OCI-LY7 (cell line): Measurements from ENCODE around the gene ANKRD62. TPM values are rescaled to one million over a fixed set of nuclear protein-coding genes. Genes with fewer than 3 reads are reported as not detected.
"Not testable (repeated sequence)": the region's sequence is repeated elsewhere in the genome, so short reads cannot be mapped to it uniquely, and the experiment has no call there.

Experiments
- BruUV-seq: library from RNA; stranded (reverse); fragments of 400-500 nt; replicated peaks from 2 replicates; lab custom pipeline; 2021; lab: Mats Ljungman, UMichigan
- CTCF ChIA-PET: fragments of 300-600 bp; sonication (Branson Sonifier 250); formaldehyde crosslinking; loops from one replicate; lab custom pipeline; 2022; ENCODE audit warnings: antibody characterized with exemption; ENCODE audit not compliant: unreplicated experiment; lab: Charles Lee
- POLR2A ChIA-PET: fragments of 300-600 bp; sonication (Branson Sonifier 250); formaldehyde crosslinking; loops from one replicate; lab custom pipeline; 2022; ENCODE audit warnings: antibody characterized with exemption; lab: Charles Lee
- DNase-seq: peaks from one replicate; pipeline ENCODE4 v3.0.0-alpha.2; 2015; ENCODE audit warnings: low spot score
- H2AFZ ChIP-seq: fragments of 200-600 bp; sonication (generic), shearing (Covaris generic); 2 replicates; pipeline ENCODE4 v1.6.1; 2014; ENCODE audit warnings: mild to moderate bottlenecking, antibody characterized with exemption, low read length, moderate library complexity
- H3K27ac ChIP-seq: fragments of 200-600 bp; sonication (generic); 2 replicates; pipeline ENCODE4 v1.5.1; 2014; ENCODE audit warnings: mixed run types, low read depth, mild to moderate bottlenecking, moderate library complexity, low read length, inconsistent platforms; ENCODE audit not compliant: poor library complexity, severe bottlenecking
- H3K36me3 ChIP-seq: fragments of 200-600 bp; sonication (generic); 2 replicates; pipeline ENCODE4 v1.6.1; 2014; ENCODE audit warnings: mild to moderate bottlenecking, antibody characterized with exemption, low read length, moderate library complexity, mixed read lengths; ENCODE audit not compliant: insufficient read depth
- H3K4me1 ChIP-seq: fragments of 200-600 bp; sonication (generic); 2 replicates; pipeline ENCODE4 v1.5.1; 2014; ENCODE audit warnings: mild to moderate bottlenecking, low read length; ENCODE audit not compliant: insufficient read depth, poor library complexity, severe bottlenecking
- H3K4me2 ChIP-seq: fragments of 200-600 bp; sonication (generic); 2 replicates; pipeline ENCODE4 v1.6.1; 2014; ENCODE audit warnings: mild to moderate bottlenecking, low read length
- H3K4me3 ChIP-seq: fragments of 200-600 bp; sonication (generic); 2 replicates; pipeline ENCODE4 v1.5.1; 2014; ENCODE audit warnings: mild to moderate bottlenecking, low read depth, low read length; ENCODE audit not compliant: poor library complexity, severe bottlenecking
- H3K79me2 ChIP-seq: fragments of 200-600 bp; sonication (generic); 2 replicates; pipeline ENCODE4 v1.6.1; 2016; ENCODE audit warnings: low read depth, mild to moderate bottlenecking, low read length, moderate library complexity, mixed read lengths; ENCODE audit not compliant: insufficient read depth
- H3K9me2 ChIP-seq: fragments of 200-600 bp; sonication (generic); 2 replicates; pipeline ENCODE4 v1.6.1; 2016; ENCODE audit warnings: mild to moderate bottlenecking, low read length, mixed read lengths; ENCODE audit not compliant: insufficient read depth
- H3K9me3 ChIP-seq: fragments of 200-600 bp; sonication (generic); 2 replicates; pipeline ENCODE4 v1.6.1; 2014; ENCODE audit warnings: mild to moderate bottlenecking, mixed run types, low read length, mixed read lengths
- H4K20me1 ChIP-seq: fragments of 200-600 bp; sonication (generic); 2 replicates; pipeline ENCODE4 v1.6.1; 2014; ENCODE audit warnings: mild to moderate bottlenecking, antibody characterized with exemption, low read length, moderate library complexity, mixed read lengths; ENCODE audit not compliant: insufficient read depth
- CTCF ChIP-seq: fragments of 200-600 bp; sonication (generic); conservative IDR thresholded peaks from 2 replicates; pipeline ENCODE4 v1.5.1; 2014; ENCODE audit warnings: mild to moderate bottlenecking, antibody characterized with exemption, low read length, moderate library complexity, mixed read lengths
- EZH2phosphoT487 ChIP-seq: fragments of 200-600 bp; sonication (generic); IDR thresholded peaks from 2 replicates; pipeline ENCODE4 v1.6.1; 2018; ENCODE audit warnings: low read depth, borderline replicate concordance, mild to moderate bottlenecking, mixed run types, antibody characterized with exemption, low read length, moderate library complexity, mixed read lengths
- intact Hi-C: fragments of 100-400 bp; cut with micrococcal nuclease; formaldehyde crosslinking; loops from one replicate; pipeline ENCODE4 v1.10.0; 2022; ENCODE audit not compliant: unreplicated experiment
- total RNA-seq, 2 experiments: library from RNA; depleted of rRNA in 1 of 2; stranded (reverse); fragments of >200 nt in 1 of 2; shearing (Covaris generic) in 1 of 2; gene quantifications; 2 replicates each; pipeline ENCODE4 v1.2.3, GENCODE V29; 2014 to 2022

ANKRD62 gene
- total RNA-seq, 2 experiments from 2014 or later: 4.1 to 7.3 TPM

DNA sequence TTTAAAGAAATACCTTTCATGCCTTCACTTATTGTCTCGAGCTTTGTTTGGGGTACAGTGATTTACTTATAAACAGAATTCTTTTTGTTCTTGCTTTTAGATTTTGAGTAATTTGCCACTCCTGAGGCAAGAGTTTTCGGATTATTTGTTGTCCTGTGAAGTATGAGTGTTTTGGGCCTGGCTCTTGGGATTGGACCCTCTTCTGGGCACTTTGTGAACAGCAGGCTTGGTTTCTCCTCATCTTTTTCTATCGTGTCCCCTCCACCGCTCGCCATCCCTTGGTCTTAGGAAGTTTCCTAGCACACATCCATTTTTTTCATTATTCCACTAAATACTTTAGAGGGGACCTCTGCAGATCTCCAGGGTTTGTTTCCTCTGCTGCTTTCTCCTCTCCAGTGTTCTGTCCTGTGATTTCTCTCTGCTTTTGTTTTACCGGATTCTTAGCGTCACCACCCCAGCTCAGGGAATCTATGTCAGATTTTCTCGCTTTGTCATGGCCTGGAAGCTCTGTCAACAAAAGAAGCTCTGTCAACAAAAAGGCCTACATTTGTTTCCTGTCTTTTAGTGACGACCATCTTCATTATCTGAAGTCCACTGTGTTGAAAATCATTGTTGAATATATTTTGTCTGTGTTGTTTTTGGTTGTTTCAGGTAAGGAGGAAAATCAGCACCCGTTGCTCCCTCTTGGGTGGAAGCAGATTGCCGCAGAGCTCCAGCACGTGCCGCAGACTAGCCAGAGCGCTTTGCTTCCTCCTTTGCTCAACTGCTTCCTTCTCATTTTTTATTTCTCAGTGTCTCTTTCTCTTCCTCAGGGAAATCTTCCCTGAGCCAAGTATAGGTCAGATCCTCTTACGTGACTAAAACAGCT is 27.8 kb downstream of the ANKRD62 start:
- no peak overlapping the region for H3K4me2 ChIP-seq
- no peaks in the 10 kb centered on the region for H3K79me2 ChIP-seq
- ChIA-PET CTCF (no interaction called here), POLR2A (no interaction called here)
- no peaks in the 10 kb centered on the region for H3K9me3 ChIP-seq
- no peak overlapping the region for H2AFZ ChIP-seq
- no peaks in the 10 kb centered on the region for H4K20me1 ChIP-seq
- no peaks in the 10 kb centered on the region for H3K4me1 ChIP-seq
- H3K27ac ChIP-seq: no peak overlapping the region
- H3K4me3 ChIP-seq: no peak overlapping the region
- BruUV-seq: no TSS peak
- TF ChIP-seq CTCF: peak; percentile 43
- no peak for TF ChIP-seq EZH2phosphoT487
- intact Hi-C loops: no loop called here
- H3K36me3 ChIP-seq: no peaks in the 10 kb centered on the region
- H3K9me2 ChIP-seq: no peaks in the 10 kb centered on the region
- DNase-seq: no peak

DNA sequence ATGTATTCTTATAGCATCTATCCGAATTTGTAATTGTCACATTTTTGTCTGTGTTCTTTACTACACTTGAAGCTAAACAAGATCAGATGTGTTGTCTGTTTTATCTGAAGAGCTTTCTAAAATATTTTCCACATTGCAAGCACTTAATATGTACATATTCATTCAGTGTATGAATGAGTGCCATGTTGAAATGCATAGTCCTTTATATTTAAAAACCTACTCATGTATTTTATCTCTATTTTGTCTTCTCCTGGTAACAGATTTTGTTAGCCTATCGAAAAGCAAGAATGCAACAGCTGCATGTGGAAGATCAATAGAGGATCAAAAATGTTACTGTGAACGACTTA is 28.4 kb downstream of the ANKRD62 start:
- H3K4me1 ChIP-seq, H3K4me3 ChIP-seq, H3K36me3 ChIP-seq, H3K79me2 ChIP-seq, H3K9me2 ChIP-seq, intact Hi-C loops, BruUV-seq, CTCF ChIA-PET, DNase-seq, POLR2A ChIA-PET, H2AFZ ChIP-seq, H3K27ac ChIP-seq, H4K20me1 ChIP-seq, H3K9me3 ChIP-seq, H3K4me2 ChIP-seq: not testable (repeated sequence)

DNA sequence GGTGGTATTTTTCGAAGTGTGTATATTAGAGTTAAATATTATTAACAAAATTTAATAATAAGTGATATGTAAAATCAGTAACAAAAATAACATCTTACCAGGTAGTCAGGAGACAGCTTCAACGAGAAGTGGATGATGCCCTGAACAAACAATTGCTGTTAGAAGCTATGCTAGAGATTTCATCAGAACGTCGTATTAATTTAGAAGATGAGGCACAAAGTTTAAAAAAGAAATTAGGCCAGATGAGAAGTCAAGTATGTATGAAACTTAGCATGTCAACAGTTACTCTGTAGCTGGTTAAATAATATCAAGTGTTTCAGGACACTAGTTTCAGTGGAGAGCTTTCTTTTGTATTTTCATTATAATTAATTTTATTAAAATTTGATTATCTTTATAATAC is 34.0 kb downstream of the ANKRD62 start:
- H2AFZ ChIP-seq, DNase-seq, intact Hi-C loops, H3K9me2 ChIP-seq, BruUV-seq, H3K4me3 ChIP-seq, H3K36me3 ChIP-seq, H3K27ac ChIP-seq, H3K9me3 ChIP-seq, CTCF ChIA-PET, H3K79me2 ChIP-seq, H3K4me1 ChIP-seq, H4K20me1 ChIP-seq, H3K4me2 ChIP-seq: not testable (repeated sequence)
- POLR2A ChIA-PET: interaction anchor here (0.6 kb wide), 2 partner anchors 508 to 1754 kb away, joined by 3 to 6 read pairs; no protein-coding TSS in a partner anchor

DNA sequence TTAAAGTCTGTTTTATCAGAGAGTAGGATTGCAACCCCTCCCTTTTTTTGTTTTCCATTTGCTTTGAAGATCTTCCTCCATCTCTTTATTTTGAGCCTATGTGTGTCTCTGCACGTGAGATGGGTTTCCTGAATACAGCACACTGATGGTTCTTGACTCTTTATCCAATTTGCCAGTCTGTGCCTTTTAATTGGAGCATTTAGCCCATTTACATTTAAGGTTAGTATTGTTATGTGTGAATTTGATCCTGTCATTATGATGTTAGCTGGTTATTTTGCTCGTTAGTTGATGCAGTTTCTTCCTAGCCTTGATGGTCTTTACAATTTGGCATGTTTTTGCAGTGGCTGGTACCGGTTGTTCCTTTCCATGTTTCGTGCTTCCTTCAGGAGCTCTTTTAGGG is 45.2 kb downstream of the ANKRD62 start:
- H3K4me1 ChIP-seq: not testable (repeated sequence)

GRCh38 chr18:12140866-12141265 is 47.2 kb downstream of the ANKRD62 start:
- H3K9me2 ChIP-seq, H3K36me3 ChIP-seq, H3K4me3 ChIP-seq, H3K9me3 ChIP-seq, CTCF ChIA-PET, H4K20me1 ChIP-seq, POLR2A ChIA-PET, H2AFZ ChIP-seq, intact Hi-C loops, DNase-seq, H3K27ac ChIP-seq, H3K4me2 ChIP-seq, BruUV-seq, H3K79me2 ChIP-seq, H3K4me1 ChIP-seq: not testable (repeated sequence)

More for the DNA sequence above, 45.2 kb downstream of the ANKRD62 start:
- intact Hi-C loops, H2AFZ ChIP-seq, H3K36me3 ChIP-seq, H3K4me2 ChIP-seq, H3K4me3 ChIP-seq, CTCF ChIA-PET, DNase-seq, H3K79me2 ChIP-seq, POLR2A ChIA-PET, BruUV-seq, H3K9me2 ChIP-seq, H3K27ac ChIP-seq, H3K9me3 ChIP-seq, H4K20me1 ChIP-seq: not testable (repeated sequence)
